ENCODE results near the gene R3HDML. TPM values are rescaled to one million over a fixed set of nuclear protein-coding genes. Genes with fewer than 3 reads are reported as not detected.

R3HDML gene
- total and polyA plus RNA-seq, 2 of the 13 experiments (the other 11 are each of a cell fraction or from before 2014, with no cell fraction given), result not detected

- TF ChIP-seq AFF4 (CRISPR knock-in tag; IDR thresholded peaks at IDR 0.05), result peak; percentile 80; the same call in 1 of the 2 replicates
- peak; percentile 96 for TF ChIP-seq SMYD3 (CRISPR knock-in tag; IDR thresholded peaks at IDR 0.05)
- TF ChIP-seq NR2F2 (IDR thresholded peaks at IDR 0.05; ENCODE audit: borderline replicate concordance, low read depth), result peak; percentile 98
- TF ChIP-seq ZNF788 (CRISPR knock-in tag; IDR thresholded peaks at IDR 0.05; ENCODE audit: borderline replicate concordance), result peak; percentile 91; the same call in 1 of the 2 replicates
- peak; percentile 81 for TF ChIP-seq RBM22 (optimal IDR thresholded peaks at IDR 0.05; ENCODE audit: low read length)
- no peak for TF ChIP-seq ATM (IDR thresholded peaks at IDR 0.05; ENCODE audit: borderline replicate concordance)
- no peak for TF ChIP-seq NKX3-1 (CRISPR knock-in tag; IDR thresholded peaks at IDR 0.05)
- TF ChIP-seq JDP2 (CRISPR knock-in tag; IDR thresholded peaks at IDR 0.05; ENCODE audit: borderline replicate concordance), result 0 out of 2 replicates have a peak, but pooled peaks have one; percentile 93
- TF ChIP-seq, protein P1, sequence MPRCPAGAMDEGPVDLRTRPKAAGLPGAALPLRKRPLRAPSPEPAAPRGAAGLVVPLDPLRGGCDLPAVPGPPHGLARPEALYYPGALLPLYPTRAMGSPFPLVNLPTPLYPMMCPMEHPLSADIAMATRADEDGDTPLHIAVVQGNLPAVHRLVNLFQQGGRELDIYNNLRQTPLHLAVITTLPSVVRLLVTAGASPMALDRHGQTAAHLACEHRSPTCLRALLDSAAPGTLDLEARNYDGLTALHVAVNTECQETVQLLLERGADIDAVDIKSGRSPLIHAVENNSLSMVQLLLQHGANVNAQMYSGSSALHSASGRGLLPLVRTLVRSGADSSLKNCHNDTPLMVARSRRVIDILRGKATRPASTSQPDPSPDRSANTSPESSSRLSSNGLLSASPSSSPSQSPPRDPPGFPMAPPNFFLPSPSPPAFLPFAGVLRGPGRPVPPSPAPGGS (CRISPR knock-in tag; IDR thresholded peaks at IDR 0.05), result peak; percentile 84; the same call in 1 of the 2 replicates
- TF ChIP-seq, protein P2, sequence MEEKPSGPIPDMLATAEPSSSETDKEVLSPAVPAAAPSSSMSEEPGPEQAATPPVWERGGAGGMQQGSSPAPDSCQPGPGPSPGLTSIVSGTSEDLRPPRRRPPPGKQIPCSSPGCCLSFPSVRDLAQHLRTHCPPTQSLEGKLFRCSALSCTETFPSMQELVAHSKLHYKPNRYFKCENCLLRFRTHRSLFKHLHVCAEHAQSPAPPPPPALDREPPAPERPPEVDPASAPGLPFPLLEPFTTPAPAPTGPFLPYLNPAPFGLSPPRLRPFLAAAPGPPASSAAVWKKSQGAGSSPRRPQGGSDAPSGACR (CRISPR knock-in tag; IDR thresholded peaks at IDR 0.05), result peak; percentile 100
- peak; percentile 62; the same call in 1 of the 2 replicates for TF ChIP-seq SRY (CRISPR knock-in tag; IDR thresholded peaks at IDR 0.05)
- peak; percentile 72 for TF ChIP-seq PHF8 (CRISPR knock-in tag; IDR thresholded peaks at IDR 0.05)
- peak; percentile 99 for TF ChIP-seq AHR (CRISPR knock-in tag; IDR thresholded peaks at IDR 0.05)
- TF ChIP-seq ELF1 (CRISPR knock-in tag; IDR thresholded peaks at IDR 0.05), result peak; percentile 62
- no peak; the same call in 1 of the 2 replicates for TF ChIP-seq ZNF557 (CRISPR knock-in tag; IDR thresholded peaks at IDR 0.05)
- TF ChIP-seq ZNF138 (CRISPR knock-in tag; IDR thresholded peaks at IDR 0.05; ENCODE audit: low read depth), result 0 out of 2 replicates have a peak, but pooled peaks have one; percentile 83
- TF ChIP-seq ARNT (IDR thresholded peaks at IDR 0.05), result no peak
- peak; percentile 99 for TF ChIP-seq SALL1 (CRISPR knock-in tag; IDR thresholded peaks at IDR 0.05)
- TF ChIP-seq FOXP1 (IDR thresholded peaks at IDR 0.05), result peak; percentile 62
- peak; percentile 99; the same call in 1 of the 2 replicates for TF ChIP-seq FOXP1 (CRISPR knock-in tag; IDR thresholded peaks at IDR 0.05)
- no peak for TF ChIP-seq KAT2B (IDR thresholded peaks at IDR 0.05; ENCODE audit: borderline replicate concordance, low read depth, low read length)
- TF ChIP-seq, protein P3, sequence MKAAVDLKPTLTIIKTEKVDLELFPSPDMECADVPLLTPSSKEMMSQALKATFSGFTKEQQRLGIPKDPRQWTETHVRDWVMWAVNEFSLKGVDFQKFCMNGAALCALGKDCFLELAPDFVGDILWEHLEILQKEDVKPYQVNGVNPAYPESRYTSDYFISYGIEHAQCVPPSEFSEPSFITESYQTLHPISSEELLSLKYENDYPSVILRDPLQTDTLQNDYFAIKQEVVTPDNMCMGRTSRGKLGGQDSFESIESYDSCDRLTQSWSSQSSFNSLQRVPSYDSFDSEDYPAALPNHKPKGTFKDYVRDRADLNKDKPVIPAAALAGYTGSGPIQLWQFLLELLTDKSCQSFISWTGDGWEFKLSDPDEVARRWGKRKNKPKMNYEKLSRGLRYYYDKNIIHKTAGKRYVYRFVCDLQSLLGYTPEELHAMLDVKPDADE (CRISPR knock-in tag; IDR thresholded peaks at IDR 0.05), result no peak
- TF ChIP-seq ZNF354B (CRISPR knock-in tag; IDR thresholded peaks at IDR 0.05), result no peak
- TF ChIP-seq ZNF251 (CRISPR knock-in tag; IDR thresholded peaks at IDR 0.05), result no peak
- peak; percentile 13; the same call in 1 of the 2 replicates for TF ChIP-seq MTF2 (CRISPR knock-in tag; IDR thresholded peaks at IDR 0.05; ENCODE audit: borderline replicate concordance)
- TF ChIP-seq ZNF7 (CRISPR knock-in tag; IDR thresholded peaks at IDR 0.05), result no peak
These were observed 58.0 kb downstream of the R3HDML start (continued) for GRCh38 chr20:44394702-44395460.

Measured in HepG2 (cell line).